Measurements from ENCODE around the gene PALMD.
A peak's percentile ranks its signal among the peaks of the same experiment; 100 is the strongest.

Gene PALMD

DNA sequence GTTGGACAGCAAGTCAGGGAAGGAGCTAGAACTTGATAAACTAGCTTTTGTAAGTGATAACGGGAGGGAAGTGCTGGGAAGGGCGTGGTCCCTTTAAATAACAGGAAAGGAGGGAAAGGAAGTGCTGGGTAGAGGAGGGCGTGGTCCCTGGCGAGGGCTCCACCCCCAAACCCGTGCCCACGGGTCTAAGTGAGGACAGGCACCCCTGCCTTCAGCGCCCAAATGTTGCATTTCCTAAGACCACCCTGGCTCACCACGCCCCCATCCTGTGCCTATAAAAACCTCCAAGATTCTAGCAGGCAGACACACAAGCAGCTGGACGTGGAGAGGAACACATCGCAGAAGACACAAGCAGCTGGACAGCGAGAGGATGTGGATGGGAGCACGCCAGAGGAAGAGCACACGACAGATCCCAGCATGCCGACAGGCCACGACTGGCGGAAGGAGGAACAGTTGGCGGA, 58.5 kb downstream of the PALMD start:
- DNase-seq, result no peak

DNA sequence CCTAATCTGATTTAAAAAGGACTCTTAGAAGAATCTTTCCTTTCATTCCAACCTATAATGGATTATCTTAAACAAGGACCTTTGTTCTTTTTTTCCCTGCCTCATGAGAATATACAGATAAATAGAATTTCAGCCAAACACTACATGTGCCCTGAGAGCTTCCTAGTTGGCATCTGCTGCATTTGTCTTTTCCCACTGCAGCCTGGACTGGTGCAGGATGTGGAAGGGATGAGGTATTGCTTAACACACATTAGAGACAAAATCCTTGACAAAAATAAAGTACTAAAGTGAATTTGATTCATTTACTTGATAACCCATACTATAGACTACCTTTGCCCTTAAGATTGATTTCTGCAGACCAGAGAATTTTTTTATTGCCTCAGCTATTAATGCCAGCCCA, 59.5 kb downstream of the PALMD start:
- DNase-seq, result no peak

- DNase-seq, result peak; percentile 15
These were observed 61.7 kb downstream of the PALMD start for GRCh38 chr1:99707535-99708142.

GRCh38 chr1:99710994-99711393, 65.1 kb downstream of the PALMD start:
- DNase-seq, result no peak

DNA sequence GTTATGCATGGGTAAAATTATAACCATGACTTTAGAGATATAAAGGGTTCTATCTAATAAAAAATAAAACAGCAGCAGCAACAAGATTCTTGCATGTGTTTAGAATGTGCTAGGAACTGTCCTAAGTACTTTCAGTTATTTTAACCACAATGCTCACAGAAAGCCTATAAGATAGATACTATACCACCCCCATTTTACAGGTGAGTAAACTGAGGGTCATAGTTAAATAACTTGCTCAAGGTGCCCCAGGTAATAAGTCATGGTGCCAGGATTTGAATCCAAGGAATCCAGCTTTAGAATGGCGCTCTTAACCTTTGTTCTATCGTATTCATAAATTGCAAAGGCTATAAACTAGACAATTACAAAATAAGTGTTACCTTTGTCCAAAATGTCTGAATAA, 67.1 kb downstream of the PALMD start:
- DNase-seq, result no peak

- no peak for DNase-seq
These were observed 71.1 kb downstream of the PALMD start for GRCh38 chr1:99717005-99717404.

DNA sequence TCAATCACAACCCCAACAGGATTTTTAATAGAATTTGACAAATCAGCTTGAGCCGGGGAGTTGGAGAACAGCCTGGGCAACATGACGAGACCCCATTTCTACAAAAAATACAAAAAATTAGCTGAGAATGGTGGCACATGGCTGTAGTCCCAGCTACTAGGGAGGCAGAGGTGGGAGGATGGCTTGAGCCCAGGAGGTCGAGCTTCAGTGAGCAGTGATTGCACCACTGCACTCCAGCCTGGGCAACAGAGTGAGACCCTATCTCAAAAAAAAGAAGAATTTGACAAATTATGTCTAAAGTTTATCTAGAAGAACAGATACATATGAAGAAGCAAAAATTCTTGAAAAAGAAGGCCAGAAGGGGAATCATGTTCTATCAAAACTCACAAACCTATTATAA, 77.3 kb downstream of the PALMD start:
- DNase-seq, result no peak

- no peak for DNase-seq
These were observed 80.1 kb downstream of the PALMD start for GRCh38 chr1:99725996-99726395.

DNA sequence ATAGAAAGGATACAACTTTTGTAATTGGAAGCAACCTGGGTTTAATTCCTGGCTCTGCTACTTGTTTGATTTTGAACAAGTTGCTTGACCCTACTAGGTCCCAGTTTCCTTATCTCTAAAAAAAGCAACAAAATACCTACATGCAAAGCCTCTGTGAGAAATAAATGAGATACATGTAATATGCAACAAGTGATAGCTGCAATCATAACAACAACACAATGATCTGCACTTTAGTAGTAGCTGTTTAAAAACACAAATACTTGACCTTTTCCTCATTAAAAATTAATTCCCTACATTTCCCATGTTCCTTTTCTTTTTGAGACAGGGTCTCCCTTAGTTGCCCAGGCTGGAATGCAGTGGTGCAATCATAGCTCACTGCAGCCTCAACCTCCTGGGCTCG, 80.5 kb downstream of the PALMD start:
- no peak for DNase-seq

GRCh38 chr1:99726818-99727217, 80.9 kb downstream of the PALMD start:
- no peak for DNase-seq

DNA sequence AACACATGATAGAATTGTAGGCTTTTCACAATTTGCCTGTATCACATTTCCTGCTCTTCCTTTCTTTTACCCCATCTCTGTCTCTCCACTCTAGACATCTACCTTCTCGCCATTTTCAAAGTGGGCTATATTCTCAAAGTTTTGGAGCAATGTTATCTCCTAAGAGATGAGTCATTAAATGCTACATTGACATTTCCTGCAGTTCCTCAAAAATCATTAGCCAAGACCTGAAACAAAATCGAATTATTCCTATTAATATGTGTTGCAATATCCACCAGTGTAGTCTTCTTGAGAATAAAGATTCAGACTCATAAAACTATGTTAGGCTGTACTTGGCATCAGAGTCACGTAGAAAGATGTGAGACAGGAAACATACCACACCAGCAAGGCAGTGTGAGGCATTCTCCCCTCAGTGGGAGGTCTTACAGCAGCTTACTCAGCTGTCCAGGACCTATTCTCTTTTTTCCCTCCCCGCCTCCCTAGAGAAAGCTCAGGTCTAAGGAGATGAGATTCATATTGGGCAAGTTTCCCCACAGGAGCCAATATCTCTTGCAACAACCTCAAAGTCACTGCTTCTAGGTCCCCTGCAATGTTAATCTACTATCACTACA, 81.8 kb downstream of the PALMD start:
- no peak for DNase-seq

GRCh38 chr1:99728494-99729235, 82.8 kb downstream of the PALMD start:
- DNase-seq, result no peak

DNA sequence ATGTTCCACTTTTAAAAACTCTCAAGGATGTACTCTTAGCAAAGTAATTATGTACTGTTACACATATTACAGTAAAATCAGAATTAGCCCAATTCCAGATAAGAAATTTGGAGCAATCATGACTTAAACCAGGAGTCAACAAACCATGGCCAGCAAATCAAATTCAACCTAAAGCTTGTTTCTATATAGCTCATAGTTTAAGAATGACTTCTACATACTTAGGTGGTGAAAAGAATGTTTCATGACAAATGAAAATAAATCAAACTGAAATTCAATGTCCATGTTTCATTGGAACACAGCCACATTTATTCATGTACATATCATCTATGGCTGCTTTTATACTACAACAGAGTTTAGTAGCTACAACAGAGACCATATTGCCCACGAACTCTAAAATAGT, 85.5 kb downstream of the PALMD start:
- DNase-seq, result no peak

GRCh38 chr1:99735852-99736251, 89.9 kb downstream of the PALMD start:
- no peak for DNase-seq

GRCh38 chr1:99737016-99737415, 91.1 kb downstream of the PALMD start:
- DNase-seq, result no peak

DNA sequence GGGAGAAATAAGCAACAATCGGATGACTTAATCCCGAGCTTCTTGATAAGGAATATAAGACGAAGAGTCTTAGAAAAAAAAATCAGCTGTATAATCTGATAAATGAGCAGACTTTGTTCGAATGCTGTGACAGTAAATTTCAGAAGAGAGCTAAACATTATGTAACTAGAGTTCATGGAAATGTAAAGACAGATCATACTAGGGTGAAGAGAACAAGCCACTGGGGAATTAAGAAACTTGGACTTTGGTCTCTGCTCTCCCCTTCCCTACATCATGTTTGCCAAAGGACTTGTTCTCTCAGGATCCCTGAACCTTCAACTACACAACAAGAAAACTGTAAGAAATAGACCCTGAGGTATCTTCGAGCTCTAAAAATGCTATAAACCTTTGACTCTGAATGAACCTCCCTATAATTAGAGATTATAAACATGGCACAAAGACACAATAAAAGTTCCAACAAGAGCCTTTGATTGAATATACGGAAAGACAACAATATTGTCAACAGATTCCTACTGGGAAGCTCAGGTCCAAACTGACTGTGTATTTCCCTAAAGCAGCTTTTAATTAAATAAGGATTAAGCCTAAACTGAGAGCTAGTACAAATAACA, 93.0 kb downstream of the PALMD start:
- no peak for DNase-seq

- no peak for DNase-seq
These were observed 94.2 kb downstream of the PALMD start for GRCh38 chr1:99740141-99740540.
